Measurements from ENCODE around the gene HOXB3. TPM values are rescaled to one million over a fixed set of nuclear protein-coding genes. Genes with fewer than 3 reads are reported as not detected.

HOXB3 gene
- total and polyA plus RNA-seq, 2 of the 13 experiments (the other 11 are each of a cell fraction or from before 2014, with no cell fraction given) = not detected

GRCh38 chr17:48615963-48616716 is 26.1 kb upstream of the HOXB3 start:
- H3K27me3 ChIP-seq (ENCODE audit: control insufficient read depth in 1 of 2, insufficient read depth in 2 of 2, low read length in 2 of 2) = peaks cover 42 to 97% of the 10 kb centered on the region in 2 experiments
- H3K4me2 ChIP-seq (ENCODE audit: low read depth, low read length) = no peak overlapping the region
- FAIRE-seq (no peak), ATAC-seq (no peak), DNase-seq (ENCODE audit: low spot score) (no peak)
- H3K27ac ChIP-seq (ENCODE audit: extremely low read length, insufficient read depth, low read length) = no peak overlapping the region
- ChIA-PET CTCF (ENCODE audit: low intra/inter-chr PET ratio, low total read pairs) (interaction anchor here (1.5 kb wide), 1 partner anchor 281 kb away, joined by 5 read pairs; no protein-coding TSS in a partner anchor), POLR2A (no interaction called here)
- no peak overlapping the region for H3K9ac ChIP-seq (ENCODE audit: insufficient read depth, low read depth, low read length)
- no peaks in the 10 kb centered on the region for H3K36me3 ChIP-seq (replicated peaks in 1 of 2; ENCODE audit: control insufficient read depth in 1 of 2, insufficient read depth in 2 of 2, low read length in 2 of 2)
- BruUV-seq (replicated peaks) = no TSS peak
- H3K9me3 ChIP-seq (ENCODE audit: low read length) = no peaks in the 10 kb centered on the region
- 12% methylated on average over 16 of the region's 17 CpGs for WGBS (ENCODE audit: low lambda C conversion rate)
- TF ChIP-seq ZNF607 (CRISPR knock-in tag; IDR thresholded peaks at IDR 0.05; ENCODE audit: borderline replicate concordance) (no peak), ZNF205 (CRISPR knock-in tag; IDR thresholded peaks at IDR 0.05) (no peak), DRAP1 (CRISPR knock-in tag; IDR thresholded peaks at IDR 0.05) (no peak), REXO4 (CRISPR knock-in tag; IDR thresholded peaks at IDR 0.05; ENCODE audit: borderline replicate concordance) (no peak), EZH2 (conservative IDR thresholded peaks at IDR 0.05; ENCODE audit: low read depth, low read length) (peak; percentile 40; the same call in 1 of the 2 replicates), SCMH1 (CRISPR knock-in tag; IDR thresholded peaks at IDR 0.05; ENCODE audit: borderline replicate concordance) (no peak), MIXL1 (CRISPR knock-in tag; IDR thresholded peaks at IDR 0.05) (no peak)
- TF ChIP-seq, protein P1, sequence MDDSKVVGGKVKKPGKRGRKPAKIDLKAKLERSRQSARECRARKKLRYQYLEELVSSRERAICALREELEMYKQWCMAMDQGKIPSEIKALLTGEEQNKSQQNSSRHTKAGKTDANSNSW (CRISPR knock-in tag; IDR thresholded peaks at IDR 0.05; ENCODE audit: borderline replicate concordance) = no peak
- intact Hi-C loops (cut with micrococcal nuclease; ENCODE audit: unreplicated experiment) = loop anchor here (5.0 kb wide), 2 partner anchors 354 to 589 kb away; no protein-coding TSS in a partner anchor
- in situ Hi-C loops (cut with HindIII; ENCODE audit: extremely low pct_ligation_motif_present, low pct_unique_long_range_greater_than_20kb) = no loop called here
- peaks cover 10% of the 10 kb centered on the region for H3K4me1 ChIP-seq (ENCODE audit: insufficient read depth, low read length)
- H2AFZ ChIP-seq (ENCODE audit: low read length) = no peak overlapping the region
- peaks cover 8% of the 10 kb centered on the region; the same call in 1 of the 2 replicates for H4K20me1 ChIP-seq (ENCODE audit: insufficient read depth, low read length)
- no peak overlapping the region for H3K4me3 ChIP-seq (replicated peaks in 1 of 3; ENCODE audit: insufficient read depth in 1 of 3, low read depth in 2 of 3, low read length in 3 of 3)
- H3K79me2 ChIP-seq (ENCODE audit: insufficient read depth, low read length) = no peaks in the 10 kb centered on the region
